LHCN-M2 (cell line): ENCODE results near the gene RCCD1. TPM values are rescaled to one million over a fixed set of nuclear protein-coding genes. Genes with fewer than 3 reads are reported as not detected.
"Not testable (repeated sequence)": the region's sequence is repeated elsewhere in the genome, so short reads cannot be mapped to it uniquely, and the experiment has no call there.

Source experiments
- DNase-seq: peaks from one replicate; pipeline ENCODE4 v3.0.0-alpha.2; 2012; ENCODE audit warnings: low read depth
- polyA plus RNA-seq: library from polyadenylated mRNA; unstranded; fragments of >200 nt; gene quantifications from one replicate; pipeline ENCODE4 v1.2.1, GENCODE V29; 2012; ENCODE audit warnings: missing spikeins
- total RNA-seq: library from RNA; depleted of rRNA; stranded (reverse); fragments of >200 nt; gene quantifications from 2 replicates; pipeline ENCODE4 v1.2.3, GENCODE V29; 2014; rRNA removed

The RCCD1 gene
- 21.9 and 23.5 TPM in 2 replicates for total RNA-seq
- polyA plus RNA-seq, result 14.4 TPM

GRCh38 chr15:90954712-90955623 lies at the start of gene RCCD1:
TSS of gene RCCD1 (plus strand) at chr15:90954884. CDS start at chr15:90956735, 1,851 bp downstream.
- DNase-seq, result peak; percentile 93

- no peak for DNase-seq
Measured at GRCh38 chr15:90905306-90906180, 49.1 kb upstream of the RCCD1 start.

- DNase-seq, result no peak
Measured at GRCh38 chr15:90906181-90906849, 48.4 kb upstream of the RCCD1 start.

- DNase-seq, result no peak
Measured at GRCh38 chr15:90907051-90907660, 47.5 kb upstream of the RCCD1 start.

GRCh38 chr15:90907838-90908507 lies 46.7 kb upstream of the RCCD1 start:
- DNase-seq, result no peak

GRCh38 chr15:90909449-90909848 lies 45.2 kb upstream of the RCCD1 start:
- DNase-seq, result not testable (repeated sequence)

- no peak for DNase-seq
Measured at GRCh38 chr15:90909976-90910375, 44.7 kb upstream of the RCCD1 start.

GRCh38 chr15:90910441-90911301 lies 44.0 kb upstream of the RCCD1 start:
- no peak for DNase-seq

- DNase-seq, result no peak
Measured at GRCh38 chr15:90911302-90911623, 43.4 kb upstream of the RCCD1 start.

- no peak for DNase-seq
Measured at GRCh38 chr15:90911906-90912769, 42.5 kb upstream of the RCCD1 start.

- no peak for DNase-seq
Measured at GRCh38 chr15:90912770-90913075, 42.0 kb upstream of the RCCD1 start.

- DNase-seq, result no peak
Measured at GRCh38 chr15:90913398-90913944, 41.2 kb upstream of the RCCD1 start.

GRCh38 chr15:90914305-90915080 lies 40.2 kb upstream of the RCCD1 start:
- no peak for DNase-seq

- peak; percentile 41 for DNase-seq
Measured at GRCh38 chr15:90915216-90915807, 39.4 kb upstream of the RCCD1 start.

- DNase-seq, result no peak
Measured at GRCh38 chr15:90915808-90916440, 38.8 kb upstream of the RCCD1 start.

GRCh38 chr15:90916461-90916860 lies 38.2 kb upstream of the RCCD1 start:
- DNase-seq, result no peak

- no peak for DNase-seq
Measured at GRCh38 chr15:90917569-90917968, 37.1 kb upstream of the RCCD1 start.
